ENCODE measurements around the gene HNRNPC.
A peak's percentile ranks its signal among the peaks of the same experiment; 100 is the strongest.

HNRNPC gene

DNA sequence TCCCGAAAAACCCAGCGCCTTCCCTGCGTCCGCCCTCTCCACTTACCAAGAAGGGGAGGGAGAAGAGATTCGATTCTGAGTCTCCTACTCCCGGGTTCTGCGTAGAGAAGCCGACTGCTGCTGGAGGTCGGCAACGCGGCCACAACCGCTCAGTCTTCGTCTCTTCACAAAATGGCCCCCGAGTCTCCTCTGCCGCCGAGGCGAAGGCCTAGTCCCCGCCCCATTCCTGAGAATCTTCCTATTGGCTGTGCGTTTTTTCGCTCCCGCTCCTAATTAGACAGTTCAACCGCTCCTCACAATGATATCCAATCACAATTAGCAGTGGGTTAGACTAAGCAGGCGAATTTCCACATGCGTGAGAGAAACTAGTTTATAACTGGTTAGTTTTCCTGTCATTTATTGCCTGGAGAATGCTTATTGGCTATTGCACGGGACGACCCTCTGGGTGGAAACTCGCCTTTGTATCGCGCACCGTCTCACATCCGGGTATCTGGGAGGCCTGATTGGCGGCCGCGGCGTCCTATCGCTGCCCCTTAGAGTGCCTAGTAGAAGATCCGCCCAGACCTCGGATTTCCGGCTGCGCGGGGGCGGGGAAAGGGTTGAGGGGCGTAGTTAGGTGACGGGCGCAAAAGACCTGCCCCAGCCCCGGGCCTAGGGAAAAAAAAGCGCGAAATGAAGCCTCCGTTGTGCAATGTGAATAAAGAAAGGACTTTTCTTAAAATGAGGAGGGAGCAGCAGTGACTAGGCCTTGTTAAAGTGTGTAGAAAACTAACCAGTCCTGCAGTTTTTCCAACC, at the start of gene HNRNPC:
TSS of gene HNRNPC (minus strand) at position 191 of the 795 bp plus-strand sequence. CDS start 35,249 bp downstream, outside the sequence.
- TF ChIP-seq CTCF (conservative IDR thresholded peaks at IDR 0.05; ENCODE audit: low read length) (no peak), EZH2phosphoT487 (IDR thresholded peaks at IDR 0.05; ENCODE audit: borderline replicate concordance) (no peak)
- Histone ChIP-seq H3K9me3 (ENCODE audit: insufficient read depth, low read depth, low read length) (no peaks in the 10 kb centered on the region), H3K4me2 (ENCODE audit: low read depth, low read length, poor library complexity, severe bottlenecking) (peak within 1 kb of the TSS; percentile 98), H3K9me2 (replicated peaks; ENCODE audit: low read depth, low read length) (no peaks in the 10 kb centered on the region), H3K4me3 (ENCODE audit: low read length, poor library complexity, severe bottlenecking) (peak within 1 kb of the TSS; percentile 95), H2AFZ (ENCODE audit: low read length) (peak within 1 kb of the TSS; percentile 97), H3K27me3 (ENCODE audit: insufficient read depth, low read length, poor library complexity, severe bottlenecking) (peaks cover 9% of the 10 kb centered on the region), H3K36me3 (ENCODE audit: insufficient read depth, low read length) (peaks cover 25% of the 10 kb centered on the region), H3K4me1 (ENCODE audit: insufficient read depth, low read length, poor library complexity, severe bottlenecking) (peaks cover 45% of the 10 kb centered on the region), H3F3A (ENCODE audit: low read depth) (peaks cover 2% of the 10 kb centered on the region; the same call in 1 of the 2 replicates), H4K20me1 (ENCODE audit: insufficient read depth, low read length, poor library complexity, severe bottlenecking) (peaks cover 46% of the 10 kb centered on the region), H3K79me2 (ENCODE audit: insufficient read depth, low read length) (peaks cover 48% of the 10 kb centered on the region), H3K9ac (ENCODE audit: low read depth, low read length, poor library complexity, severe bottlenecking) (peak within 1 kb of the TSS; percentile 98)

GRCh38 chr14:21317398-21317797, 48.2 kb upstream of the HNRNPC start:
- Histone ChIP-seq H3K4me1 (ENCODE audit: insufficient read depth, low read length, poor library complexity, severe bottlenecking) (no peaks in the 10 kb centered on the region), H3K9ac (ENCODE audit: low read depth, low read length, poor library complexity, severe bottlenecking) (no peak overlapping the region), H3K4me2 (ENCODE audit: low read depth, low read length, poor library complexity, severe bottlenecking) (no peak overlapping the region), H2AFZ (ENCODE audit: low read length) (no peak overlapping the region), H3K9me3 (ENCODE audit: insufficient read depth, low read depth, low read length) (no peaks in the 10 kb centered on the region), H3F3A (ENCODE audit: low read depth) (no peaks in the 10 kb centered on the region), H3K36me3 (ENCODE audit: insufficient read depth, low read length) (no peaks in the 10 kb centered on the region), H3K4me3 (ENCODE audit: low read length, poor library complexity, severe bottlenecking) (no peak overlapping the region), H3K79me2 (ENCODE audit: insufficient read depth, low read length) (no peaks in the 10 kb centered on the region), H3K27me3 (ENCODE audit: insufficient read depth, low read length, poor library complexity, severe bottlenecking) (no peaks in the 10 kb centered on the region), H3K9me2 (replicated peaks; ENCODE audit: low read depth, low read length) (no peaks in the 10 kb centered on the region), H4K20me1 (ENCODE audit: insufficient read depth, low read length, poor library complexity, severe bottlenecking) (no peaks in the 10 kb centered on the region)
- TF ChIP-seq CTCF (conservative IDR thresholded peaks at IDR 0.05; ENCODE audit: low read length) (no peak), EZH2phosphoT487 (IDR thresholded peaks at IDR 0.05; ENCODE audit: borderline replicate concordance) (no peak)

DNA sequence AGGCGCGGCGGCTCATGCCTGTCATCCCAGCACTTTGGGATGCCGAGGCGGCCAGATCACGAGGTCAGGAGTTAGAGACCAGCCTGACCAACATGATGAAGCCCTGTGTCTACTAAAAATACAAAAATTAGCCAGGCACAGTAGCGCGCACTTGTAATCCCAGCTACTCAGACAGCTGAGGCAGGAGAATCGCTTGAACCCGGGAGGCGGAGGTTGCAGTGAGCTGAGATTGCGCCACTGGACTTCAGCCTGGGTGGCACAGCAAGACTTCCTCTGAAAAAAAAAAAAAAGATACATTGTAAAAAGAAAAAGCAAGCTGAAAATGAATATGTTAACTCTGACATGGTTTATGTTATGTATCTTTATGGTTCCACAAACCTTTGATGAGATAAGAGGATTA, 44.3 kb upstream of the HNRNPC start:
- Histone ChIP-seq H2AFZ (ENCODE audit: low read length) (no peak overlapping the region), H3F3A (ENCODE audit: low read depth) (no peaks in the 10 kb centered on the region), H3K9ac (ENCODE audit: low read depth, low read length, poor library complexity, severe bottlenecking) (no peak overlapping the region), H3K9me2 (replicated peaks; ENCODE audit: low read depth, low read length) (no peaks in the 10 kb centered on the region), H3K36me3 (ENCODE audit: insufficient read depth, low read length) (no peaks in the 10 kb centered on the region), H3K79me2 (ENCODE audit: insufficient read depth, low read length) (no peaks in the 10 kb centered on the region), H4K20me1 (ENCODE audit: insufficient read depth, low read length, poor library complexity, severe bottlenecking) (no peaks in the 10 kb centered on the region), H3K4me3 (ENCODE audit: low read length, poor library complexity, severe bottlenecking) (no peak overlapping the region), H3K9me3 (ENCODE audit: insufficient read depth, low read depth, low read length) (no peaks in the 10 kb centered on the region), H3K4me1 (ENCODE audit: insufficient read depth, low read length, poor library complexity, severe bottlenecking) (peaks cover under 1% of the 10 kb centered on the region), H3K27me3 (ENCODE audit: insufficient read depth, low read length, poor library complexity, severe bottlenecking) (no peaks in the 10 kb centered on the region), H3K4me2 (ENCODE audit: low read depth, low read length, poor library complexity, severe bottlenecking) (no peak overlapping the region)
- TF ChIP-seq EZH2phosphoT487 (IDR thresholded peaks at IDR 0.05; ENCODE audit: borderline replicate concordance) (no peak), CTCF (conservative IDR thresholded peaks at IDR 0.05; ENCODE audit: low read length) (no peak)

All from Loucy (cell line).